Measurements from ENCODE around the gene KIAA1143.

GRCh38 chr3:44771424-44772098 is 10.1 kb upstream of the KIAA1143 start:
- TF ChIP-seq CEBPB (IDR thresholded peaks at IDR 0.05): no peak
- no peak for TF ChIP-seq REST (IDR thresholded peaks at IDR 0.05)
- TF ChIP-seq POLR2A (IDR thresholded peaks at IDR 0.05; ENCODE audit: low read length): no peak
- no peak for TF ChIP-seq CTCF (IDR thresholded peaks at IDR 0.05)
- no peak for TF ChIP-seq ZFP36 (IDR thresholded peaks at IDR 0.05; ENCODE audit: borderline replicate concordance, partially characterized antibody)
- no peak for TF ChIP-seq ZC3H11A (IDR thresholded peaks at IDR 0.05)
- TF ChIP-seq MAX (IDR thresholded peaks at IDR 0.05): no peak
- TF ChIP-seq RFX5 (IDR thresholded peaks at IDR 0.05): no peak
- no peak for TF ChIP-seq HDAC2 (IDR thresholded peaks at IDR 0.05)
- no peak for TF ChIP-seq EP300 (IDR thresholded peaks at IDR 0.05)
- TF ChIP-seq CHD2 (IDR thresholded peaks at IDR 0.05; ENCODE audit: low read length, partially characterized antibody): no peak
- no peak for TF ChIP-seq RCOR1 (IDR thresholded peaks at IDR 0.05; ENCODE audit: low read depth, low read length)
- TF ChIP-seq CBX8 (IDR thresholded peaks at IDR 0.05): no peak
